Neural cell (in vitro differentiated cells): Measurements from ENCODE around the gene C7orf57.

Experiments
- EP300 ChIP-seq: fragments of 450-650 bp; conservative IDR thresholded peaks from 2 replicates; pipeline ENCODE4 v1.6.1; 2014; ENCODE audit warnings: antibody characterized with exemption, mild to moderate bottlenecking, moderate library complexity; ENCODE audit not compliant: poor library complexity, severe bottlenecking
- EZH2 ChIP-seq: fragments of 200-600, 300-800 bp; shearing (Covaris generic), sonication (generic); IDR thresholded peaks from 2 replicates; pipeline ENCODE4 v1.6.1; 2014; ENCODE audit warnings: antibody characterized with exemption, low read length, borderline replicate concordance, mild to moderate bottlenecking; ENCODE audit not compliant: insufficient read depth, poor library complexity, severe bottlenecking
- MXI1 ChIP-seq: fragments of 450-650 bp; conservative IDR thresholded peaks from 2 replicates; pipeline ENCODE4 v1.6.1; 2014; ENCODE audit warnings: antibody characterized with exemption, mild to moderate bottlenecking; ENCODE audit not compliant: poor library complexity, severe bottlenecking
- POLR2AphosphoS5 ChIP-seq: IDR thresholded peaks from 2 replicates; pipeline ENCODE4 v1.6.1; 2012
- RAD21 ChIP-seq: fragments of 450-650 bp; conservative IDR thresholded peaks from 2 replicates; pipeline ENCODE4 v1.6.1; 2014; ENCODE audit warnings: antibody characterized with exemption, mild to moderate bottlenecking, moderate library complexity
- TF ChIP-seq, protein P1 (sequence below): IDR thresholded peaks from 2 replicates; pipeline ENCODE4 v1.6.1; 2012; ENCODE audit warnings: borderline replicate concordance
- TF ChIP-seq, protein P2 (sequence below): fragments of 450-650 bp; IDR thresholded peaks from 2 replicates; pipeline ENCODE4 v1.5.1; 2014; ENCODE audit warnings: antibody characterized with exemption, mild to moderate bottlenecking, moderate library complexity; ENCODE audit not compliant: poor library complexity, severe bottlenecking

DNA sequence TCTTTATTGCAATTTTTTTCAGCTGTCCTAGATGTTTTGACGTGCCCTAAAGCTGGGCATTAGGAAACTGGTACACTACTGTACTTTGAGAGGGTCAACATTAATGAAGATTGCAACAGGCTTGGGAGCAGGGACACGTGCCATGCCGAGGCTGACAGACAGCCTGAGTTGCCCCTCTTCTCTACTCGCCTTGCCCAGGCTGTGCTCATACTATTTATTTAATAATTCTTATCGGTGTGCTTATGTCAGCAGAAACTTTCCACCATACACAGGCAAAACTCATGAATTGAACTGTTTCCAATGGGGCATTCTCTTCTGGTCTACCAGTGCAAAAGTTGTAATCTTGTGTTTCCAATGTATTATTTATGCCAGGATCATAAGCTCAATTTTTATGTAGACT, 24.4 kb downstream of the C7orf57 start:
- TF ChIP-seq EZH2 (no peak), POLR2AphosphoS5 (no peak), EP300 (no peak), MXI1 (no peak), RAD21 (no peak)
- TF ChIP-seq, protein P1, sequence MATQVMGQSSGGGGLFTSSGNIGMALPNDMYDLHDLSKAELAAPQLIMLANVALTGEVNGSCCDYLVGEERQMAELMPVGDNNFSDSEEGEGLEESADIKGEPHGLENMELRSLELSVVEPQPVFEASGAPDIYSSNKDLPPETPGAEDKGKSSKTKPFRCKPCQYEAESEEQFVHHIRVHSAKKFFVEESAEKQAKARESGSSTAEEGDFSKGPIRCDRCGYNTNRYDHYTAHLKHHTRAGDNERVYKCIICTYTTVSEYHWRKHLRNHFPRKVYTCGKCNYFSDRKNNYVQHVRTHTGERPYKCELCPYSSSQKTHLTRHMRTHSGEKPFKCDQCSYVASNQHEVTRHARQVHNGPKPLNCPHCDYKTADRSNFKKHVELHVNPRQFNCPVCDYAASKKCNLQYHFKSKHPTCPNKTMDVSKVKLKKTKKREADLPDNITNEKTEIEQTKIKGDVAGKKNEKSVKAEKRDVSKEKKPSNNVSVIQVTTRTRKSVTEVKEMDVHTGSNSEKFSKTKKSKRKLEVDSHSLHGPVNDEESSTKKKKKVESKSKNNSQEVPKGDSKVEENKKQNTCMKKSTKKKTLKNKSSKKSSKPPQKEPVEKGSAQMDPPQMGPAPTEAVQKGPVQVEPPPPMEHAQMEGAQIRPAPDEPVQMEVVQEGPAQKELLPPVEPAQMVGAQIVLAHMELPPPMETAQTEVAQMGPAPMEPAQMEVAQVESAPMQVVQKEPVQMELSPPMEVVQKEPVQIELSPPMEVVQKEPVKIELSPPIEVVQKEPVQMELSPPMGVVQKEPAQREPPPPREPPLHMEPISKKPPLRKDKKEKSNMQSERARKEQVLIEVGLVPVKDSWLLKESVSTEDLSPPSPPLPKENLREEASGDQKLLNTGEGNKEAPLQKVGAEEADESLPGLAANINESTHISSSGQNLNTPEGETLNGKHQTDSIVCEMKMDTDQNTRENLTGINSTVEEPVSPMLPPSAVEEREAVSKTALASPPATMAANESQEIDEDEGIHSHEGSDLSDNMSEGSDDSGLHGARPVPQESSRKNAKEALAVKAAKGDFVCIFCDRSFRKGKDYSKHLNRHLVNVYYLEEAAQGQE, result no peak
- TF ChIP-seq, protein P2, sequence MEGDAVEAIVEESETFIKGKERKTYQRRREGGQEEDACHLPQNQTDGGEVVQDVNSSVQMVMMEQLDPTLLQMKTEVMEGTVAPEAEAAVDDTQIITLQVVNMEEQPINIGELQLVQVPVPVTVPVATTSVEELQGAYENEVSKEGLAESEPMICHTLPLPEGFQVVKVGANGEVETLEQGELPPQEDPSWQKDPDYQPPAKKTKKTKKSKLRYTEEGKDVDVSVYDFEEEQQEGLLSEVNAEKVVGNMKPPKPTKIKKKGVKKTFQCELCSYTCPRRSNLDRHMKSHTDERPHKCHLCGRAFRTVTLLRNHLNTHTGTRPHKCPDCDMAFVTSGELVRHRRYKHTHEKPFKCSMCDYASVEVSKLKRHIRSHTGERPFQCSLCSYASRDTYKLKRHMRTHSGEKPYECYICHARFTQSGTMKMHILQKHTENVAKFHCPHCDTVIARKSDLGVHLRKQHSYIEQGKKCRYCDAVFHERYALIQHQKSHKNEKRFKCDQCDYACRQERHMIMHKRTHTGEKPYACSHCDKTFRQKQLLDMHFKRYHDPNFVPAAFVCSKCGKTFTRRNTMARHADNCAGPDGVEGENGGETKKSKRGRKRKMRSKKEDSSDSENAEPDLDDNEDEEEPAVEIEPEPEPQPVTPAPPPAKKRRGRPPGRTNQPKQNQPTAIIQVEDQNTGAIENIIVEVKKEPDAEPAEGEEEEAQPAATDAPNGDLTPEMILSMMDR, result no peak
